Measurements from ENCODE around the gene ST6GAL1. TPM values are rescaled to one million over a fixed set of nuclear protein-coding genes. Genes with fewer than 3 reads are reported as not detected.

The ST6GAL1 gene
- total and polyA plus RNA-seq, 10 of the 15 experiments (the other 5 are each of a cell fraction or from before 2014, with no cell fraction given): 74.2 to 248 (median 149) TPM

- no peak for TF ChIP-seq SKIL (IDR thresholded peaks at IDR 0.05; ENCODE audit: low read depth, poor library complexity, severe bottlenecking)
- no peak for TF ChIP-seq SUZ12 (IDR thresholded peaks at IDR 0.05; ENCODE audit: unreplicated experiment)
- TF ChIP-seq ZBTB33 (IDR thresholded peaks at IDR 0.05): no peak
- TF ChIP-seq SREBF2 (IDR thresholded peaks at IDR 0.05; ENCODE audit: low read length): no peak
- TF ChIP-seq EP300 (IDR thresholded peaks at IDR 0.05; ENCODE audit: borderline replicate concordance in 1 of 2, control insufficient read depth in 1 of 2, low read depth in 2 of 2, low read length in 2 of 2): no peak
- TF ChIP-seq MYC (IDR thresholded peaks at IDR 0.05; ENCODE audit: insufficient read depth, insufficient read length, insufficient replicate concordance, low read length, severe bottlenecking): no peak
- TF ChIP-seq HDAC2 (IDR thresholded peaks at IDR 0.05): no peak
- no peak for TF ChIP-seq IRF5 (IDR thresholded peaks at IDR 0.05; ENCODE audit: borderline replicate concordance)
- no peak for TF ChIP-seq ZNF207 (IDR thresholded peaks at IDR 0.05; ENCODE audit: borderline replicate concordance)
- no peak for TF ChIP-seq ZZZ3 (IDR thresholded peaks at IDR 0.05; ENCODE audit: control insufficient read depth, insufficient read length, low read depth)
- TF ChIP-seq SMC3 (IDR thresholded peaks at IDR 0.05; ENCODE audit: borderline replicate concordance, low read length): peak; percentile 18; the same call in 1 of the 2 replicates
- TF ChIP-seq CREM (IDR thresholded peaks at IDR 0.05; ENCODE audit: low read depth): no peak; the same call in 1 of the 2 replicates
- TF ChIP-seq NFIC (IDR thresholded peaks at IDR 0.05; ENCODE audit: low read depth, low read length): peak; percentile 30; the same call in 1 of the 2 replicates
- no peak for TF ChIP-seq TBL1XR1 (IDR thresholded peaks at IDR 0.05; ENCODE audit: low read depth, low read length)
- TF ChIP-seq RELB (IDR thresholded peaks at IDR 0.05; ENCODE audit: low read depth): 0 out of 2 replicates have a peak, but pooled peaks have one; percentile 22
- no peak for TF ChIP-seq E2F8 (IDR thresholded peaks at IDR 0.05; ENCODE audit: low read depth, partially characterized antibody)
Observed at GRCh38 chr3:187027531-187028278, 97.4 kb downstream of the ST6GAL1 start (continued).

Measured in GM12878 (cell line).